ENCODE results near the gene C1orf226. TPM values are rescaled to one million over a fixed set of nuclear protein-coding genes. Genes with fewer than 3 reads are reported as not detected.

Gene C1orf226
- total RNA-seq, 1 experiment from 2014 or later = 34.3 TPM

GRCh38 chr1:162370721-162371120, 10.8 kb upstream of the C1orf226 start:
- no peaks in the 10 kb centered on the region for H3K9me3 ChIP-seq (ENCODE audit: low read depth, low read length, poor library complexity, severe bottlenecking)
- H3K27ac ChIP-seq (ENCODE audit: low read depth, low read length, poor library complexity, severe bottlenecking) = no peak overlapping the region
- no TSS peak for BruUV-seq (replicated peaks)
- intact Hi-C loops (cut with micrococcal nuclease; ENCODE audit: unreplicated experiment) = no loop called here
- ChIA-PET POLR2A (ENCODE audit: low non-redundant PET) (no interaction called here), CTCF (no interaction called here)
- H3K4me1 ChIP-seq (ENCODE audit: insufficient read depth, low read length, poor library complexity, severe bottlenecking) = no peaks in the 10 kb centered on the region
- H3K36me3 ChIP-seq (ENCODE audit: insufficient read depth, low read length, poor library complexity, severe bottlenecking) = no peaks in the 10 kb centered on the region
- DNase-seq (ENCODE audit: low spot score) = no peak
- no peak overlapping the region for H3K4me3 ChIP-seq (ENCODE audit: low read depth, low read length, poor library complexity, severe bottlenecking)
- no peak for TF ChIP-seq CTCF (conservative IDR thresholded peaks at IDR 0.05; ENCODE audit: low read depth, low read length)
- TF ChIP-seq EZH2 (IDR thresholded peaks at IDR 0.05; ENCODE audit: borderline replicate concordance, low read depth, low read length, poor library complexity, severe bottlenecking) = no peak
- H3K27me3 ChIP-seq (replicated peaks; ENCODE audit: insufficient read depth, low read depth, low read length, poor library complexity) = no peaks in the 10 kb centered on the region

- Histone ChIP-seq H3K36me3 (ENCODE audit: insufficient read depth, low read length, poor library complexity, severe bottlenecking) (no peaks in the 10 kb centered on the region), H3K27ac (ENCODE audit: low read depth, low read length, poor library complexity, severe bottlenecking) (no peak overlapping the region), H3K9me3 (ENCODE audit: low read depth, low read length, poor library complexity, severe bottlenecking) (no peaks in the 10 kb centered on the region), H3K4me1 (ENCODE audit: insufficient read depth, low read length, poor library complexity, severe bottlenecking) (no peaks in the 10 kb centered on the region), H3K27me3 (replicated peaks; ENCODE audit: insufficient read depth, low read depth, low read length, poor library complexity) (no peaks in the 10 kb centered on the region), H3K4me3 (ENCODE audit: low read depth, low read length, poor library complexity, severe bottlenecking) (no peak overlapping the region)
- ChIA-PET CTCF (no interaction called here), POLR2A (ENCODE audit: low non-redundant PET) (no interaction called here)
- no TSS peak for BruUV-seq (replicated peaks)
- no peak for DNase-seq (ENCODE audit: low spot score)
- TF ChIP-seq EZH2 (IDR thresholded peaks at IDR 0.05; ENCODE audit: borderline replicate concordance, low read depth, low read length, poor library complexity, severe bottlenecking) (no peak), CTCF (conservative IDR thresholded peaks at IDR 0.05; ENCODE audit: low read depth, low read length) (no peak)
- intact Hi-C loops (cut with micrococcal nuclease; ENCODE audit: unreplicated experiment) = no loop called here
Observed at GRCh38 chr1:162371611-162372010, 9.9 kb upstream of the C1orf226 start.

- Histone ChIP-seq H3K27me3 (replicated peaks; ENCODE audit: insufficient read depth, low read depth, low read length, poor library complexity) (no peaks in the 10 kb centered on the region), H3K4me1 (ENCODE audit: insufficient read depth, low read length, poor library complexity, severe bottlenecking) (no peaks in the 10 kb centered on the region), H3K36me3 (ENCODE audit: insufficient read depth, low read length, poor library complexity, severe bottlenecking) (no peaks in the 10 kb centered on the region), H3K27ac (ENCODE audit: low read depth, low read length, poor library complexity, severe bottlenecking) (no peak overlapping the region), H3K4me3 (ENCODE audit: low read depth, low read length, poor library complexity, severe bottlenecking) (no peak overlapping the region), H3K9me3 (ENCODE audit: low read depth, low read length, poor library complexity, severe bottlenecking) (no peaks in the 10 kb centered on the region)
- no TSS peak for BruUV-seq (replicated peaks)
- DNase-seq (ENCODE audit: low spot score) = no peak
- intact Hi-C loops (cut with micrococcal nuclease; ENCODE audit: unreplicated experiment) = no loop called here
- POLR2A ChIA-PET (ENCODE audit: low non-redundant PET) = no interaction called here
- CTCF ChIA-PET = no interaction called here
- TF ChIP-seq CTCF (conservative IDR thresholded peaks at IDR 0.05; ENCODE audit: low read depth, low read length) (no peak), EZH2 (IDR thresholded peaks at IDR 0.05; ENCODE audit: borderline replicate concordance, low read depth, low read length, poor library complexity, severe bottlenecking) (no peak)
Observed at GRCh38 chr1:162372159-162373071, 9.1 kb upstream of the C1orf226 start.
